ENCODE data around the gene PCNX1. TPM values are rescaled to one million over a fixed set of nuclear protein-coding genes. Genes with fewer than 3 reads are reported as not detected.

The PCNX1 gene
- total RNA-seq, 1 experiment from 2014 or later = 48.0 TPM

DNA sequence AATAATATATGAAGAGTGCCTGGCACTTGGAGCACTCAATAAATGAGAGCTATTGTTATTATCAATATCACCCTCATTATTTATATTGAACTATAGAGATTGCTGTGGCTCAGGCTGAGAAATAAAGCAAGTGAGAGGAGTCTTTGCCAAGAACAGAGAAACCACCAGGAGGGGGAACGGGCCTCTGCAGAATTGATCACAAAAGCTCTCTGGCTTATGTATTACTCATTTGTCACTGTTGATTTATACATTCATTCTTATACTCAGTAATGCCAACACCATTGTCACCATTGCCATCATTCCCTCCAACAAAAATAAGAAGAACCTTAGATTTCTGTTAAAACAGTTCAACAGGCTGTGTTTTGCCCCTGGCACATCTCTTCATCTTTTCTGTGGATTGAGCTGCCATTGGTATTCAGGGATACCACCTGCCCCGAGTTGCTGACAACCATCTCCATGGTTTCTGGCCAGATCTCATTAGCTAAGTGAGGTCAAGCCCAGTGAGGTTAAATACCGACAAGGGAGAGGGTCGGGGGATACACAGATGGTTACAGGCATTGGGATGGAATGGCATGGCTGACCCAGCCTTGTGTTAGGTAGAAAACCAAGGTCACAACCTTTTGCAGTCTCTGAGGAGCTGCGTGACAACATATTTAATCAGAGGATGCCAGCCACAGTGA lies 21.8 kb upstream of the PCNX1 start:
- no peaks in the 10 kb centered on the region for H3K9me3 ChIP-seq (ENCODE audit: control insufficient read depth, low read depth, low read length)
- H3K23me2 ChIP-seq (ENCODE audit: insufficient read length, low read depth, low read length, poor library complexity, severe bottlenecking) = no peaks in the 10 kb centered on the region
- no peaks in the 10 kb centered on the region for H3K27me3 Mint-ChIP-seq (ENCODE audit: low read depth)
- H4K91ac ChIP-seq (ENCODE audit: insufficient read length, low read depth, low read length) = no peak overlapping the region
- no peak overlapping the region for H2BK12ac ChIP-seq (ENCODE audit: insufficient read length, low read depth, low read length)
- no peak overlapping the region for H3K27ac Mint-ChIP-seq
- no peaks in the 10 kb centered on the region for H3K79me2 ChIP-seq (ENCODE audit: insufficient read depth, low read length)
- WGBS (ENCODE audit: extremely low coverage, insufficient read length, low lambda C conversion rate) = no CpG with 5 or more reads among the region's 5 CpGs
- no peak overlapping the region for H3K56ac ChIP-seq (ENCODE audit: insufficient read length, low read depth, low read length)
- H2BK5ac ChIP-seq (ENCODE audit: insufficient read length, low read length) = no peak overlapping the region
- no peak overlapping the region for H2AFZ ChIP-seq (ENCODE audit: low read length)
- H3K14ac ChIP-seq (ENCODE audit: insufficient read depth, low read length) = no peak overlapping the region
- no peaks in the 10 kb centered on the region for H4K20me1 ChIP-seq (ENCODE audit: control insufficient read depth, insufficient read depth, insufficient read length)
- no peak for DNase-seq
- H3K27ac ChIP-seq (ENCODE audit: insufficient read length, low read depth, low read length) = no peak overlapping the region
- no peaks in the 10 kb centered on the region for H3K4me1 ChIP-seq (ENCODE audit: insufficient read depth, low read length)
- H2BK15ac ChIP-seq (ENCODE audit: low read depth, low read length) = no peak overlapping the region
- H3K23ac ChIP-seq (ENCODE audit: insufficient read length, low read depth, low read length) = no peak overlapping the region
- no peak overlapping the region for H3K18ac ChIP-seq (ENCODE audit: insufficient read length, low read depth, low read length)
- H3K27me3 ChIP-seq (ENCODE audit: insufficient read depth, low read length) = no peaks in the 10 kb centered on the region
- no peak overlapping the region for H3T11ph ChIP-seq (ENCODE audit: low read length)
- H2BK20ac ChIP-seq (ENCODE audit: low read depth, low read length, poor library complexity, severe bottlenecking) = no peak overlapping the region
- H3K9me3 Mint-ChIP-seq = no peaks in the 10 kb centered on the region
- H3K4me2 ChIP-seq (ENCODE audit: insufficient read depth, insufficient read length, low read length) = no peak overlapping the region
- H2AK5ac ChIP-seq (ENCODE audit: insufficient read length, low read length) = no peak overlapping the region
- H2BK120ac ChIP-seq (ENCODE audit: low read depth, low read length, poor library complexity, severe bottlenecking) = no peak overlapping the region
- H4K5ac ChIP-seq (ENCODE audit: insufficient read length, low read depth, low read length) = no peak overlapping the region
- H3K79me1 ChIP-seq (ENCODE audit: insufficient read depth, low read depth, low read length, poor library complexity, severe bottlenecking) = no peaks in the 10 kb centered on the region
- H3K4ac ChIP-seq (ENCODE audit: low read depth, low read length) = no peak overlapping the region
- peaks cover 24 to 25% of the 10 kb centered on the region in 2 experiments for H3K4me1 Mint-ChIP-seq
- H3K36me3 Mint-ChIP-seq (ENCODE audit: insufficient read depth in 1 of 3, low read depth in 3 of 3) = no peaks in the 10 kb centered on the region
- no peak overlapping the region for H3K4me3 Mint-ChIP-seq
- H4K8ac ChIP-seq (replicated peaks; ENCODE audit: insufficient read length, low read depth, low read length) = no peak overlapping the region
- TF ChIP-seq, protein P1, sequence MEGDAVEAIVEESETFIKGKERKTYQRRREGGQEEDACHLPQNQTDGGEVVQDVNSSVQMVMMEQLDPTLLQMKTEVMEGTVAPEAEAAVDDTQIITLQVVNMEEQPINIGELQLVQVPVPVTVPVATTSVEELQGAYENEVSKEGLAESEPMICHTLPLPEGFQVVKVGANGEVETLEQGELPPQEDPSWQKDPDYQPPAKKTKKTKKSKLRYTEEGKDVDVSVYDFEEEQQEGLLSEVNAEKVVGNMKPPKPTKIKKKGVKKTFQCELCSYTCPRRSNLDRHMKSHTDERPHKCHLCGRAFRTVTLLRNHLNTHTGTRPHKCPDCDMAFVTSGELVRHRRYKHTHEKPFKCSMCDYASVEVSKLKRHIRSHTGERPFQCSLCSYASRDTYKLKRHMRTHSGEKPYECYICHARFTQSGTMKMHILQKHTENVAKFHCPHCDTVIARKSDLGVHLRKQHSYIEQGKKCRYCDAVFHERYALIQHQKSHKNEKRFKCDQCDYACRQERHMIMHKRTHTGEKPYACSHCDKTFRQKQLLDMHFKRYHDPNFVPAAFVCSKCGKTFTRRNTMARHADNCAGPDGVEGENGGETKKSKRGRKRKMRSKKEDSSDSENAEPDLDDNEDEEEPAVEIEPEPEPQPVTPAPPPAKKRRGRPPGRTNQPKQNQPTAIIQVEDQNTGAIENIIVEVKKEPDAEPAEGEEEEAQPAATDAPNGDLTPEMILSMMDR (conservative IDR thresholded peaks at IDR 0.05) = no peak
- no peak overlapping the region for H3K9ac ChIP-seq (ENCODE audit: extremely low read depth, insufficient read length, low read length)

Measured in H9 (cell line).